HepG2 (cell line): Measurements from ENCODE around the gene SLC25A22. TPM values are rescaled to one million over a fixed set of nuclear protein-coding genes. Genes with fewer than 3 reads are reported as not detected.

Experiments
- GLI4 ChIP-seq: sonication (generic); formaldehyde crosslinking; IDR thresholded peaks from 2 replicates; pipeline ENCODE4 v1.5.1; 2020; ENCODE audit warnings: missing genetic modification reagents, mild to moderate bottlenecking, moderate library complexity, borderline replicate concordance
- MTA1 ChIP-seq: sonication (generic); formaldehyde crosslinking; IDR thresholded peaks from 2 replicates; pipeline ENCODE4 v1.4.0; 2020; ENCODE audit warnings: missing genetic modification reagents, mild to moderate bottlenecking, borderline replicate concordance
- MYPOP ChIP-seq: sonication (generic); formaldehyde crosslinking; IDR thresholded peaks from 2 replicates; pipeline ENCODE4 v1.8.1; 2023; ENCODE audit warnings: mild to moderate bottlenecking, moderate library complexity, missing genetic modification reagents
- NFATC3 ChIP-seq: sonication (generic); formaldehyde crosslinking; IDR thresholded peaks from 2 replicates; pipeline ENCODE4 v1.5.1; 2020; ENCODE audit warnings: mild to moderate bottlenecking, missing genetic modification reagents
- SP5 ChIP-seq: IDR thresholded peaks from 2 replicates; pipeline ENCODE4 v1.6.1; 2016; ENCODE audit warnings: low read depth, borderline replicate concordance
- ZNF574 ChIP-seq: sonication (generic); formaldehyde crosslinking; IDR thresholded peaks from 2 replicates; pipeline ENCODE4 v1.4.0; 2020; ENCODE audit warnings: missing genetic modification reagents
- ZNF580 ChIP-seq: IDR thresholded peaks from 2 replicates; pipeline ENCODE4 v1.6.1; 2016; ENCODE audit warnings: low read depth, borderline replicate concordance
- polyA plus RNA-seq, 8 experiments: library from polyadenylated mRNA; depleted of rRNA in 3 of 8; stranded (reverse) in 7 of 8; unstranded in 1 of 8; fragments of >200 nt; fragmentation: Illumina TruSeq in 4 of 8; extraction: Trizol in 4 of 8; gene quantifications; 2 replicates each; pipeline versions ENCODE4 v1.2.1 to v1.2.3, GENCODE V29; 2011 to 2016; ENCODE audit warnings: low read depth in 4 of 8, missing spikeins in 1 of 8, mixed read lengths in 1 of 8; ENCODE audit not compliant: insufficient read depth in 1 of 8
- total RNA-seq, 5 experiments: library from RNA; depleted of rRNA; stranded (reverse); fragments of >200 nt; fragmentation: Illumina TruSeq; extraction: Trizol; gene quantifications; 2 replicates each; pipeline ENCODE4 v1.2.3, GENCODE V29; 2016; ENCODE audit warnings: low read depth in 1 of 5
- TF ChIP-seq, protein P1 (sequence below): sonication (generic); formaldehyde crosslinking; IDR thresholded peaks from 2 replicates; pipeline ENCODE4 v1.8.0; 2022; ENCODE audit warnings: mild to moderate bottlenecking, missing genetic modification reagents, borderline replicate concordance
- TF ChIP-seq, protein P2 (sequence below): sonication (generic); formaldehyde crosslinking; IDR thresholded peaks from 2 replicates; pipeline ENCODE4 v1.8.0; 2022; ENCODE audit warnings: missing genetic modification reagents, low read depth, mild to moderate bottlenecking, borderline replicate concordance
- TF ChIP-seq, protein P3 (sequence below): IDR thresholded peaks from 2 replicates; pipeline ENCODE4 v1.6.1; 2016; ENCODE audit warnings: missing compliant biosample characterization, missing genetic modification reagents, borderline replicate concordance
- TF ChIP-seq, protein P4 (sequence below): sonication (generic); formaldehyde crosslinking; conservative IDR thresholded peaks from 2 replicates; pipeline ENCODE4 v1.8.0; 2022; ENCODE audit warnings: low read depth, missing genetic modification reagents
- TF ChIP-seq, protein P5 (sequence below): sonication (generic); formaldehyde crosslinking; conservative IDR thresholded peaks from 2 replicates; pipeline ENCODE4 v1.8.0; 2022; ENCODE audit warnings: missing genetic modification reagents
- TF ChIP-seq, protein P6 (sequence below): sonication (generic); formaldehyde crosslinking; IDR thresholded peaks from 2 replicates; pipeline ENCODE4 v1.4.0; 2020; ENCODE audit warnings: mild to moderate bottlenecking, missing genetic modification reagents

SLC25A22 gene
- total and polyA plus RNA-seq, 2 of the 13 experiments (the other 11 are each of a cell fraction or from before 2014, with no cell fraction given) = 12.4 to 19.2 TPM

GRCh38 chr11:843818-844692 is 46.0 kb upstream of the SLC25A22 start (continued):
- TF ChIP-seq ZNF574 (CRISPR knock-in tag) = peak; percentile 53; the same call in 1 of the 2 replicates
- TF ChIP-seq, protein P1, sequence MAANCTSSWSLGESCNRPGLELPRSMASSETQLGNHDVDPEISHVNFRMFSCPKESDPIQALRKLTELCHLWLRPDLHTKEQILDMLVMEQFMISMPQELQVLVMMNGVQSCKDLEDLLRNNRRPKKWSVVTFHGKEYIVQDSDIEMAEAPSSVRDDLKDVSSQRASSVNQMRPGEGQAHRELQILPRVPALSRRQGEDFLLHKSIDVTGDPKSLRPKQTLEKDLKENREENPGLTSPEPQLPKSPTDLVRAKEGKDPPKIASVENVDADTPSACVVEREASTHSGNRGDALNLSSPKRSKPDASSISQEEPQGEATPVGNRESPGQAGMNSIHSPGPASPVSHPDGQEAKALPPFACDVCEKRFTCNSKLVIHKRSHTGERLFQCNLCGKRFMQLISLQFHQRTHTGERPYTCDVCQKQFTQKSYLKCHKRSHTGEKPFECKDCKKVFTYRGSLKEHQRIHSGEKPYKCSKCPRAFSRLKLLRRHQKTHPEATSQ (CRISPR knock-in tag) = no peak
- TF ChIP-seq, protein P2, sequence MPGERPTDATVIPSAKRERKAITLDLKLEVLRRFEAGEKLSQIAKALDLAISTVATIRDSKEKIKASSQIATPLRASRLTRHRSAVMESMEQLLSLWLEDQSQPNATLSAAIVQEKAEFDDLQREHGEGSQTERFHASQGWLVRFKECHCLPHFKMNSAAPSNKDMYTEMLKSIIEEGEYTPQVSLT = no peak
- TF ChIP-seq MYPOP (CRISPR knock-in tag) = no peak
- TF ChIP-seq, protein P3, sequence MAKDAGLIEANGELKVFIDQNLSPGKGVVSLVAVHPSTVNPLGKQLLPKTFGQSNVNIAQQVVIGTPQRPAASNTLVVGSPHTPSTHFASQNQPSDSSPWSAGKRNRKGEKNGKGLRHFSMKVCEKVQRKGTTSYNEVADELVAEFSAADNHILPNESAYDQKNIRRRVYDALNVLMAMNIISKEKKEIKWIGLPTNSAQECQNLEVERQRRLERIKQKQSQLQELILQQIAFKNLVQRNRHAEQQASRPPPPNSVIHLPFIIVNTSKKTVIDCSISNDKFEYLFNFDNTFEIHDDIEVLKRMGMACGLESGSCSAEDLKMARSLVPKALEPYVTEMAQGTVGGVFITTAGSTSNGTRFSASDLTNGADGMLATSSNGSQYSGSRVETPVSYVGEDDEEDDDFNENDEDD (CRISPR knock-in tag) = peak; percentile 79; the same call in 1 of the 2 replicates
- TF ChIP-seq, protein P4, sequence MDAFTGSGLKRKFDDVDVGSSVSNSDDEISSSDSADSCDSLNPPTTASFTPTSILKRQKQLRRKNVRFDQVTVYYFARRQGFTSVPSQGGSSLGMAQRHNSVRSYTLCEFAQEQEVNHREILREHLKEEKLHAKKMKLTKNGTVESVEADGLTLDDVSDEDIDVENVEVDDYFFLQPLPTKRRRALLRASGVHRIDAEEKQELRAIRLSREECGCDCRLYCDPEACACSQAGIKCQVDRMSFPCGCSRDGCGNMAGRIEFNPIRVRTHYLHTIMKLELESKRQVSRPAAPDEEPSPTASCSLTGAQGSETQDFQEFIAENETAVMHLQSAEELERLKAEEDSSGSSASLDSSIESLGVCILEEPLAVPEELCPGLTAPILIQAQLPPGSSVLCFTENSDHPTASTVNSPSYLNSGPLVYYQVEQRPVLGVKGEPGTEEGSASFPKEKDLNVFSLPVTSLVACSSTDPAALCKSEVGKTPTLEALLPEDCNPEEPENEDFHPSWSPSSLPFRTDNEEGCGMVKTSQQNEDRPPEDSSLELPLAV = no peak
- TF ChIP-seq, protein P5, sequence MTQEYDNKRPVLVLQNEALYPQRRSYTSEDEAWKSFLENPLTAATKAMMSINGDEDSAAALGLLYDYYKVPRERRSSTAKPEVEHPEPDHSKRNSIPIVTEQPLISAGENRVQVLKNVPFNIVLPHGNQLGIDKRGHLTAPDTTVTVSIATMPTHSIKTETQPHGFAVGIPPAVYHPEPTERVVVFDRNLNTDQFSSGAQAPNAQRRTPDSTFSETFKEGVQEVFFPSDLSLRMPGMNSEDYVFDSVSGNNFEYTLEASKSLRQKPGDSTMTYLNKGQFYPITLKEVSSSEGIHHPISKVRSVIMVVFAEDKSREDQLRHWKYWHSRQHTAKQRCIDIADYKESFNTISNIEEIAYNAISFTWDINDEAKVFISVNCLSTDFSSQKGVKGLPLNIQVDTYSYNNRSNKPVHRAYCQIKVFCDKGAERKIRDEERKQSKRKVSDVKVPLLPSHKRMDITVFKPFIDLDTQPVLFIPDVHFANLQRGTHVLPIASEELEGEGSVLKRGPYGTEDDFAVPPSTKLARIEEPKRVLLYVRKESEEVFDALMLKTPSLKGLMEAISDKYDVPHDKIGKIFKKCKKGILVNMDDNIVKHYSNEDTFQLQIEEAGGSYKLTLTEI (CRISPR knock-in tag) = no peak
- peak; percentile 60; the same call in 1 of the 2 replicates for TF ChIP-seq SP5 (CRISPR knock-in tag)
- TF ChIP-seq NFATC3 = no peak
- TF ChIP-seq MTA1 (CRISPR knock-in tag) = peak; percentile 86; the same call in 1 of the 2 replicates
- no peak for TF ChIP-seq GLI4
- TF ChIP-seq ZNF580 (CRISPR knock-in tag) = peak; percentile 68; the same call in 1 of the 2 replicates
- TF ChIP-seq, protein P6, sequence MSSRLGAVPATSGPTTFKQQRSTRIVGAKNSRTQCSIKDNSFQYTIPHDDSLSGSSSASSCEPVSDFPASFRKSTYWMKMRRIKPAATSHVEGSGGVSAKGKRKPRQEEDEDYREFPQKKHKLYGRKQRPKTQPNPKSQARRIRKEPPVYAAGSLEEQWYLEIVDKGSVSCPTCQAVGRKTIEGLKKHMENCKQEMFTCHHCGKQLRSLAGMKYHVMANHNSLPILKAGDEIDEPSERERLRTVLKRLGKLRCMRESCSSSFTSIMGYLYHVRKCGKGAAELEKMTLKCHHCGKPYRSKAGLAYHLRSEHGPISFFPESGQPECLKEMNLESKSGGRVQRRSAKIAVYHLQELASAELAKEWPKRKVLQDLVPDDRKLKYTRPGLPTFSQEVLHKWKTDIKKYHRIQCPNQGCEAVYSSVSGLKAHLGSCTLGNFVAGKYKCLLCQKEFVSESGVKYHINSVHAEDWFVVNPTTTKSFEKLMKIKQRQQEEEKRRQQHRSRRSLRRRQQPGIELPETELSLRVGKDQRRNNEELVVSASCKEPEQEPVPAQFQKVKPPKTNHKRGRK (CRISPR knock-in tag) = no peak
